ENCODE data around the gene SLC24A4.

DNA sequence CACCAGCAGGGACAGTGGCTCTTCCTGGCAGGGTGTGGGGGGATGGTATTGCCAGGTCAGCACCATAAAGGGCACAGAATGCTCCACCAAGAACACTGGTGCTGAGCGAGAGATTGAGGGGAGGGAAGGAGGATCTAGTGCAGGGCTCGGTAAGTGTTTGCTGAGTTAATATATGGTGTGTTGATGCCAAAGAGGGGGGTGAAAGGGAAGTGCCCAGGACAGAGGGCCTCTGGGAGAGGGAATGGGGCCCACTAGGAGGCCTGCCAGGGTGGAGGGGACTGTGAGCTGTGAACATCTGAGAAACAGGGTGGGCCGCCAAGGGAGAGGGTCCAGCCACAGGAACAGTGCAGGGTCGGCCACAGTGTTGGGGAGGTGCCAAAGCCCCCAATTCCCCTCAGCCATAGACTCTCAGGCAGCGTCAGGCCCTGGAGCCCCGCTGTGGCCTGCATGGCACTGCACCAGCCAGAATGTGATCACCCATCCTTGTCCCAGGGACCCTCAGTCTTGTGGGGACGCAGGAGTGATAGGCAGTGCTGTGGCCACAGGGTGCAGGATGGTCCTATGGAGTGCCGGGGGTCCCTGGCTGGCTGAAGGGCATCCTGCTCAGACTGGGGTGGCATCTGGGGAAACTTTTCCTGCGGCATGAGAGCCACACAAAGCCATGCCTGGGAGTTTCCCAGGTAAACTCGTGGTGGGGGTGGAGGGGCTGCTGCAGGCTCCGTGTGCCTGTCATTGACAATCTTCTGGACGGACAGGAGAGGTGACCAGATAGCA lies 202.5 kb downstream of the SLC24A4 start:
- TF ChIP-seq, protein P1, sequence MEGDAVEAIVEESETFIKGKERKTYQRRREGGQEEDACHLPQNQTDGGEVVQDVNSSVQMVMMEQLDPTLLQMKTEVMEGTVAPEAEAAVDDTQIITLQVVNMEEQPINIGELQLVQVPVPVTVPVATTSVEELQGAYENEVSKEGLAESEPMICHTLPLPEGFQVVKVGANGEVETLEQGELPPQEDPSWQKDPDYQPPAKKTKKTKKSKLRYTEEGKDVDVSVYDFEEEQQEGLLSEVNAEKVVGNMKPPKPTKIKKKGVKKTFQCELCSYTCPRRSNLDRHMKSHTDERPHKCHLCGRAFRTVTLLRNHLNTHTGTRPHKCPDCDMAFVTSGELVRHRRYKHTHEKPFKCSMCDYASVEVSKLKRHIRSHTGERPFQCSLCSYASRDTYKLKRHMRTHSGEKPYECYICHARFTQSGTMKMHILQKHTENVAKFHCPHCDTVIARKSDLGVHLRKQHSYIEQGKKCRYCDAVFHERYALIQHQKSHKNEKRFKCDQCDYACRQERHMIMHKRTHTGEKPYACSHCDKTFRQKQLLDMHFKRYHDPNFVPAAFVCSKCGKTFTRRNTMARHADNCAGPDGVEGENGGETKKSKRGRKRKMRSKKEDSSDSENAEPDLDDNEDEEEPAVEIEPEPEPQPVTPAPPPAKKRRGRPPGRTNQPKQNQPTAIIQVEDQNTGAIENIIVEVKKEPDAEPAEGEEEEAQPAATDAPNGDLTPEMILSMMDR (optimal IDR thresholded peaks at IDR 0.05 in 1 of 3, IDR thresholded peaks at IDR 0.05 in 1 of 3, conservative IDR thresholded peaks at IDR 0.05 in 1 of 3; ENCODE audit: extremely low read depth in 1 of 3, insufficient read depth in 2 of 3, low read length in 3 of 3): no peak
- TF ChIP-seq EZH2 (IDR thresholded peaks at IDR 0.05; ENCODE audit: low read length): no peak
